HepG2 (cell line): ENCODE measurements around the gene UBC. TPM values are rescaled to one million over a fixed set of nuclear protein-coding genes. Genes with fewer than 3 reads are reported as not detected.
A peak's percentile ranks its signal among the peaks of the same experiment; 100 is the strongest.

Source experiments
- HOXA3 ChIP-seq: sonication (generic); formaldehyde crosslinking; IDR thresholded peaks from 2 replicates; pipeline ENCODE4 v1.5.0; 2020; ENCODE audit warnings: missing genetic modification reagents
- NCOA2 ChIP-seq: sonication (generic); formaldehyde crosslinking; IDR thresholded peaks from 2 replicates; pipeline ENCODE4 v1.8.0; 2022; ENCODE audit warnings: inconsistent platforms
- RXRB ChIP-seq: IDR thresholded peaks from 2 replicates; pipeline ENCODE4 v1.6.1; 2016; ENCODE audit warnings: borderline replicate concordance, missing genetic modification reagents, missing compliant biosample characterization
- SNAPC4 ChIP-seq: sonication (generic); formaldehyde crosslinking; IDR thresholded peaks from 2 replicates; pipeline ENCODE4 v1.4.0; 2020; ENCODE audit warnings: mild to moderate bottlenecking, missing genetic modification reagents
- TBL1XR1 ChIP-seq: fragments of 150-350 bp; IDR thresholded peaks from 2 replicates; pipeline ENCODE4 v1.6.1; 2014; ENCODE audit warnings: borderline replicate concordance, low read length; ENCODE audit not compliant: partially characterized antibody
- ZFP91 ChIP-seq: sonication (generic); formaldehyde crosslinking; IDR thresholded peaks from 2 replicates; pipeline ENCODE4 v1.9.0; 2022; ENCODE audit warnings: missing genetic modification reagents, mild to moderate bottlenecking, borderline replicate concordance
- ZNF205 ChIP-seq: IDR thresholded peaks from 2 replicates; pipeline ENCODE4 v1.6.1; 2018; ENCODE audit warnings: missing biosample characterization, missing genetic modification reagents
- ZNF331 ChIP-seq: sonication (generic); formaldehyde crosslinking; IDR thresholded peaks from 2 replicates; pipeline ENCODE4 v1.4.0; 2020; ENCODE audit warnings: missing genetic modification reagents
- ZNF558 ChIP-seq: sonication (generic); formaldehyde crosslinking; IDR thresholded peaks from 2 replicates; pipeline ENCODE4 v1.9.0; 2022; ENCODE audit warnings: mild to moderate bottlenecking, missing genetic modification reagents, borderline replicate concordance
- polyA plus RNA-seq, 8 experiments: library from polyadenylated mRNA; depleted of rRNA in 3 of 8; stranded (reverse) in 7 of 8; unstranded in 1 of 8; fragments of >200 nt; fragmentation: Illumina TruSeq in 4 of 8; extraction: Trizol in 4 of 8; gene quantifications; 2 replicates each; pipeline versions ENCODE4 v1.2.1 to v1.2.3, GENCODE V29; 2011 to 2016; ENCODE audit warnings: low read depth in 4 of 8, missing spikeins in 1 of 8, mixed read lengths in 1 of 8; ENCODE audit not compliant: insufficient read depth in 1 of 8
- total RNA-seq, 5 experiments: library from RNA; depleted of rRNA; stranded (reverse); fragments of >200 nt; fragmentation: Illumina TruSeq; extraction: Trizol; gene quantifications; 2 replicates each; pipeline ENCODE4 v1.2.3, GENCODE V29; 2016; ENCODE audit warnings: low read depth in 1 of 5
- TF ChIP-seq, protein P1 (sequence below): sonication (generic); formaldehyde crosslinking; IDR thresholded peaks from 2 replicates; pipeline ENCODE4 v1.8.1; 2023; ENCODE audit warnings: mild to moderate bottlenecking, missing genetic modification reagents, borderline replicate concordance
- TF ChIP-seq, protein P2 (sequence below): sonication (generic); formaldehyde crosslinking; IDR thresholded peaks from 2 replicates; pipeline ENCODE4 v1.8.1; 2022; ENCODE audit warnings: low read depth, mild to moderate bottlenecking, missing genetic modification reagents
- TF ChIP-seq, protein P3 (sequence below): sonication (generic); formaldehyde crosslinking; IDR thresholded peaks from 2 replicates; pipeline ENCODE4 v1.4.0; 2020; ENCODE audit warnings: missing genetic modification reagents
- TF ChIP-seq, protein P4 (sequence below), 2 experiments: sonication (generic) in 1 of 2; formaldehyde crosslinking in 1 of 2; IDR thresholded peaks; 2 replicates each; pipeline versions ENCODE4 v1.4.0 to v1.6.1; 2018 to 2020; ENCODE audit warnings: missing genetic modification reagents in 2 of 2, borderline replicate concordance in 1 of 2, low read depth in 1 of 2, mild to moderate bottlenecking in 1 of 2, missing biosample characterization in 1 of 2

UBC gene
- total and polyA plus RNA-seq, 2 of the 13 experiments (the other 11 are each of a cell fraction or from before 2014, with no cell fraction given): 805 to 1,432 TPM

DNA sequence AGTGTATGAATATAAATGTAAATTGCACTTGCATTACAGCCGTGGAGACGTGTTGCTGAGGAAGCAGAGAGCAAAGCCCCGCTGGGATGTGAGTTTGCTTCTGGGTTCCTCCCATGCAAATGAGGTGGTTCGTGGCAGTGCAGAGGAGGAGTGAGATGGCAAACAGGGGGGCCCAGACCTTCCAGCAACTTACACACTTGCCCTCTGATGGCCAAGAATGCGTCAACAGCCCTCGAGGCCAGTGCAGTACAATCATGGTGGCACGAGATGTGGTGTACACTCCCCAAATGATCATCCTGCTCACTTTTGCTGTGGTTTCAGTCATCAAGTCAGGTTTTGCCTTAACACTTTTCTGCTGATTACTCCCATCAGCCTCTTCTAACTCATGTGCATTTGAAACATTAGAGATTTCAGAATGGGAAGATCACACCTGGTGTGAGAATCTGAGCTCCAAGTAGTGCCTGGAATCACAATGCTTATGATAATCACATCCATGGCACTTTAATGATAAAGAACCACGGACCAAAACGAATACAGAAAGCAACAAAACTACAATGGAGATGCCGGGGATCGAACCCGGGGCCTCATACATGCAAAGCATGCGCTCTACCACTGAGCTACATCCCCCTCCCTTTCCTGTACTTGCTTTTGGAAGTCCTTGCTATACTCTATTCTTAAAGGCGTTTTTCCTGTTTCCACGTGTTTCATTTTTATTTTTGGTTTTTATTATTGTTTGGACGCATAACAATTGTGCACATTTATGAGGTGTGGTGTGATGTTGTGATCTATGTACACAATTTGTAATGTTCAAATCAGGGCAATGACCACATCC lies 7.0 kb upstream of the UBC start (continued):
- TF ChIP-seq, protein P1, sequence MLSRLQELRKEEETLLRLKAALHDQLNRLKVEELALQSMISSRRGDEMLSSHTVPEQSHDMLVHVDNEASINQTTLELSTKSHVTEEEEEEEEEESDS: no peak
- TF ChIP-seq ZFP91 (CRISPR knock-in tag) (peak; percentile 85), ZNF331 (peak; percentile 50; the same call in 1 of the 2 replicates), TBL1XR1 (no peak), HOXA3 (CRISPR knock-in tag) (peak; percentile 44; the same call in 1 of the 2 replicates), ZNF558 (CRISPR knock-in tag) (0 out of 2 replicates have a peak, but pooled peaks have one; percentile 52), ZNF205 (peak; percentile 30; the same call in 1 of the 2 replicates), SNAPC4 (peak; percentile 93), RXRB (CRISPR knock-in tag) (peak; percentile 38; the same call in 1 of the 2 replicates), NCOA2 (CRISPR knock-in tag) (peak; percentile 21; the same call in 1 of the 2 replicates)
- TF ChIP-seq, protein P2, sequence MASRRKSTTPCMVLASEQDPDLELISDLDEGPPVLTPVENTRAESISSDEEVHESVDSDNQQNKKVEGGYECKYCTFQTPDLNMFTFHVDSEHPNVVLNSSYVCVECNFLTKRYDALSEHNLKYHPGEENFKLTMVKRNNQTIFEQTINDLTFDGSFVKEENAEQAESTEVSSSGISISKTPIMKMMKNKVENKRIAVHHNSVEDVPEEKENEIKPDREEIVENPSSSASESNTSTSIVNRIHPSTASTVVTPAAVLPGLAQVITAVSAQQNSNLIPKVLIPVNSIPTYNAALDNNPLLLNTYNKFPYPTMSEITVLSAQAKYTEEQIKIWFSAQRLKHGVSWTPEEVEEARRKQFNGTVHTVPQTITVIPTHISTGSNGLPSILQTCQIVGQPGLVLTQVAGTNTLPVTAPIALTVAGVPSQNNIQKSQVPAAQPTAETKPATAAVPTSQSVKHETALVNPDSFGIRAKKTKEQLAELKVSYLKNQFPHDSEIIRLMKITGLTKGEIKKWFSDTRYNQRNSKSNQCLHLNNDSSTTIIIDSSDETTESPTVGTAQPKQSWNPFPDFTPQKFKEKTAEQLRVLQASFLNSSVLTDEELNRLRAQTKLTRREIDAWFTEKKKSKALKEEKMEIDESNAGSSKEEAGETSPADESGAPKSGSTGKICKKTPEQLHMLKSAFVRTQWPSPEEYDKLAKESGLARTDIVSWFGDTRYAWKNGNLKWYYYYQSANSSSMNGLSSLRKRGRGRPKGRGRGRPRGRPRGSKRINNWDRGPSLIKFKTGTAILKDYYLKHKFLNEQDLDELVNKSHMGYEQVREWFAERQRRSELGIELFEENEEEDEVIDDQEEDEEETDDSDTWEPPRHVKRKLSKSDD (CRISPR knock-in tag): 0 out of 2 replicates have a peak, but pooled peaks have one; percentile 43
- TF ChIP-seq, protein P3, sequence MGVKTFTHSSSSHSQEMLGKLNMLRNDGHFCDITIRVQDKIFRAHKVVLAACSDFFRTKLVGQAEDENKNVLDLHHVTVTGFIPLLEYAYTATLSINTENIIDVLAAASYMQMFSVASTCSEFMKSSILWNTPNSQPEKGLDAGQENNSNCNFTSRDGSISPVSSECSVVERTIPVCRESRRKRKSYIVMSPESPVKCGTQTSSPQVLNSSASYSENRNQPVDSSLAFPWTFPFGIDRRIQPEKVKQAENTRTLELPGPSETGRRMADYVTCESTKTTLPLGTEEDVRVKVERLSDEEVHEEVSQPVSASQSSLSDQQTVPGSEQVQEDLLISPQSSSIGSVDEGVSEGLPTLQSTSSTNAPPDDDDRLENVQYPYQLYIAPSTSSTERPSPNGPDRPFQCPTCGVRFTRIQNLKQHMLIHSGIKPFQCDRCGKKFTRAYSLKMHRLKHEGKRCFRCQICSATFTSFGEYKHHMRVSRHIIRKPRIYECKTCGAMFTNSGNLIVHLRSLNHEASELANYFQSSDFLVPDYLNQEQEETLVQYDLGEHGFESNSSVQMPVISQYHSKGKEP (CRISPR knock-in tag): no peak
- TF ChIP-seq, protein P4, sequence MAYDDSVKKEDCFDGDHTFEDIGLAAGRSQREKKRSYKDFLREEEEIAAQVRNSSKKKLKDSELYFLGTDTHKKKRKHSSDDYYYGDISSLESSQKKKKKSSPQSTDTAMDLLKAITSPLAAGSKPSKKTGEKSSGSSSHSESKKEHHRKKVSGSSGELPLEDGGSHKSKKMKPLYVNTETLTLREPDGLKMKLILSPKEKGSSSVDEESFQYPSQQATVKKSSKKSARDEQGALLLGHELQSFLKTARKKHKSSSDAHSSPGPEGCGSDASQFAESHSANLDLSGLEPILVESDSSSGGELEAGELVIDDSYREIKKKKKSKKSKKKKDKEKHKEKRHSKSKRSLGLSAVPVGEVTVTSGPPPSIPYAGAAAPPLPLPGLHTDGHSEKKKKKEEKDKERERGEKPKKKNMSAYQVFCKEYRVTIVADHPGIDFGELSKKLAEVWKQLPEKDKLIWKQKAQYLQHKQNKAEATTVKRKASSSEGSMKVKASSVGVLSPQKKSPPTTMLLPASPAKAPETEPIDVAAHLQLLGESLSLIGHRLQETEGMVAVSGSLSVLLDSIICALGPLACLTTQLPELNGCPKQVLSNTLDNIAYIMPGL (CRISPR knock-in tag; IDR thresholded peaks at IDR 0.05; ENCODE audit: borderline replicate concordance in 1 of 2, low read depth in 1 of 2): peak; percentile 92 to 98
